Lower leg skin (tissue), 4 donors: ENCODE measurements around the gene RNF121. TPM values are rescaled to one million over a fixed set of nuclear protein-coding genes. Genes with fewer than 3 reads are reported as not detected.

ENCODE experiments used
- DNase-seq, 2 donors: peaks; one replicate each; pipeline ENCODE4 v3.0.0-alpha.2; 2019; ENCODE audit warnings: low spot score in 2 of 2
- H3K4me3 ChIP-seq: fragments of 200-600 bp; sonication (generic); 2 replicates; pipeline ENCODE4 v1.5.1; 2017; ENCODE audit warnings: mild to moderate bottlenecking, low read depth; ENCODE audit not compliant: poor library complexity, severe bottlenecking
- POLR2A ChIP-seq, 2 donors: fragments of 450-650 bp; IDR thresholded peaks; one replicate each; pipeline ENCODE4 v1.6.1; 2016 to 2017; ENCODE audit warnings: antibody characterized with exemption in 2 of 2, mild to moderate bottlenecking in 1 of 2, moderate library complexity in 1 of 2
- WGBS, 2 donors: methylation state at CpG; one replicate each; pipeline ENCODE4 v1.1.5; 2018; 5-methylcytosine and 5-hydroxymethylcytosine counted together
- intact Hi-C: fragments of 100-400 bp; cut with DNase I; formaldehyde crosslinking; loops from one replicate; pipeline ENCODE4 v1.15.0; 2023; ENCODE audit warnings: low total_unique reads
- total RNA-seq, 4 donors: library from RNA; depleted of rRNA; stranded (reverse); fragments of >200 nt; gene quantifications; one replicate each; pipeline ENCODE4 v1.1.0, GENCODE V29; 2016
- TF ChIP-seq, protein P1 (sequence below), 3 donors: fragments of 450-650 bp; IDR thresholded peaks; one replicate each; pipeline ENCODE4 v1.5.1; 2016; ENCODE audit warnings: antibody characterized with exemption in 3 of 3, mild to moderate bottlenecking in 3 of 3, moderate library complexity in 2 of 3

RNF121 gene
- total RNA-seq, 4 donors from 2014 or later: 13.2 to 27.6 (median 18.6) TPM

DNA sequence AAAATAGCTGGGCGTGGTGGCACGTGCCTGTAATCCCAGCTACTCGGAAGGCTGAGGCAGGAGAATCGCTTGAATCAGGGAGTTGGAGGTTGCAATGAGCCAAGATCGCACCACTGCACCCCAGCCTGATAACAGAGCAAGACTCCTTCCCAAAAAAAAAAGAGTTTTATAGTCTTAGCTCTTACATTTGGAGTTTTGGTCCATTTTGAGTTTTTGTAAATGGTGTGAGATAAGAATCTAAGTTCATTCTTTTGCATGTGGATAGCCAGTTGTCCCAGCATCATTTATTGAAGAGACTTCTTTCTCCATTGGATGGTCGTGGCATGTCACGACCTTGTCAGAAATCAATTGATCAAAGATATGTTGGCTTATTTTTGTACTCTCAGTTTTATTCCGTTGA, 34.6 kb downstream of the RNF121 start:
- 93 to 94% methylated on average over 8 of the region's 8 CpGs for WGBS, 2 donors
- TF ChIP-seq, protein P1, sequence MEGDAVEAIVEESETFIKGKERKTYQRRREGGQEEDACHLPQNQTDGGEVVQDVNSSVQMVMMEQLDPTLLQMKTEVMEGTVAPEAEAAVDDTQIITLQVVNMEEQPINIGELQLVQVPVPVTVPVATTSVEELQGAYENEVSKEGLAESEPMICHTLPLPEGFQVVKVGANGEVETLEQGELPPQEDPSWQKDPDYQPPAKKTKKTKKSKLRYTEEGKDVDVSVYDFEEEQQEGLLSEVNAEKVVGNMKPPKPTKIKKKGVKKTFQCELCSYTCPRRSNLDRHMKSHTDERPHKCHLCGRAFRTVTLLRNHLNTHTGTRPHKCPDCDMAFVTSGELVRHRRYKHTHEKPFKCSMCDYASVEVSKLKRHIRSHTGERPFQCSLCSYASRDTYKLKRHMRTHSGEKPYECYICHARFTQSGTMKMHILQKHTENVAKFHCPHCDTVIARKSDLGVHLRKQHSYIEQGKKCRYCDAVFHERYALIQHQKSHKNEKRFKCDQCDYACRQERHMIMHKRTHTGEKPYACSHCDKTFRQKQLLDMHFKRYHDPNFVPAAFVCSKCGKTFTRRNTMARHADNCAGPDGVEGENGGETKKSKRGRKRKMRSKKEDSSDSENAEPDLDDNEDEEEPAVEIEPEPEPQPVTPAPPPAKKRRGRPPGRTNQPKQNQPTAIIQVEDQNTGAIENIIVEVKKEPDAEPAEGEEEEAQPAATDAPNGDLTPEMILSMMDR (IDR thresholded peaks at IDR 0.05): no peak
- no peak for TF ChIP-seq POLR2A (IDR thresholded peaks at IDR 0.05)
- no peak for DNase-seq
- intact Hi-C loops: no loop called here
- H3K4me3 ChIP-seq: no peak overlapping the region

DNA sequence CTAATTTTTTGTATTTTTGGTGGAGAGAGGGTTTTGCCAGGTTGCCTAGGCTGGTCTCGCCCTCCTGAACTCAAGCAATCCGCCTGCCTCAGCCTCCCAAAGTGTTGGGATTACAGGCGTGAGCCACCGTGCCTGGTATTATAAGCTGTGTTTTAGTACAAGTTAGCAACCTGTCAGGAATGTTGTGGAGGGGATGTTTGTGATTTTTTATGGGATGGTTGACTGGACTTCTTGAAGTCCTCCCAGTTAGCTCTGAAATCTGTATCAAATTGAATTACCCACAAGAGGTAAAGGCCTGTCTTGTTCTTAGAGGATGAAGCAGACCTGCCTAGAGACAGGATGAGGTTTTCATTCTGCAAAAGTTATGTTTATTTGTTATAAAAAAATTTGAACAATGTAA, 35.8 kb downstream of the RNF121 start:
- 91 to 97% methylated on average over 4 of the region's 4 CpGs for WGBS, 2 donors
- TF ChIP-seq, protein P1 (IDR thresholded peaks at IDR 0.05): no peak
- DNase-seq: no peak
- intact Hi-C loops: no loop called here
- H3K4me3 ChIP-seq: no peak overlapping the region

DNA sequence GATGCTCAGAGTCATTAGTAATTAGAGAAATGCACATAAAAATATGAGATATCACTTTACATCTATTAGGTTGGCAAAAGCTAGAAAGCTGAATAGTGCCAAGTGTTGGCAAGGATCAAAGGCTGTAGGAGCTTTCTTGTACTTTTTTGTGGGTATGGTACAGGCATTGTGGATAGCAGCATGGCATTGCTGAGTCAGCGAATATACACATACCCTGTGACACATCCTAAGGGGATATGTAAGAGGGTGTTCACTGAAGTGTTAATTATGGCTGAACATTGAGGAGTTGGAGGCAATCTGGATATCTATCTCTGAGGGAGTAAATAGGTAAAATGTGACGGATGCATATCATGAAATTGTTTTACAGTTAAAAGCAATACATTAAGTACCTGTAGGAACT, 42.8 kb downstream of the RNF121 start:
- H3K4me3 ChIP-seq: no peak overlapping the region
- no peak for TF ChIP-seq POLR2A (IDR thresholded peaks at IDR 0.05)
- TF ChIP-seq, protein P1 (IDR thresholded peaks at IDR 0.05): no peak
- intact Hi-C loops: no loop called here
- DNase-seq: no peak
- 92 to 96% methylated on average over 2 of the region's 2 CpGs for WGBS, 2 donors

DNA sequence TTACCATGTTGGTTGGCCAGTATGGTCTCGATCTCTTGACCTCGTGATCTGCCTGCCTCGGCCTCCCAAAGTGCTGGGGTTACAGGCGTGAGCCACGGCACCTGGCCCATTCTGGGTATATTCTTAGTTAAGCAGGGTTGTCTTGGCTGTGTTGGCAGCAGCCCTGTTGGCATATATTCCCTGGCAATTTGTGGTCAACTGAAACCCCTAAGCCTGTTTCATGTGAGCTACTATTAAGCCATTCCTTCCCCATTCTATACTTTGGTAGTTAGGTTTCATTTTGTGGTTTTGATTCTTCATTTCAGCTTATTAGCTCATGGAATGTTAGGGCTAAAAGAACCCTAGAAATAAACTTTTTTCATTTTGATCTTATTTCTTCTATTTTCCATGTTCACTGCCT, 47.7 kb downstream of the RNF121 start:
- intact Hi-C loops: loop anchor here (5.0 kb wide), 1 partner anchor 451 kb away; no protein-coding TSS in a partner anchor
- 87 to 94% methylated on average over 5 of the region's 5 CpGs for whole genome bisulfite sequencing, 2 donors

DNA sequence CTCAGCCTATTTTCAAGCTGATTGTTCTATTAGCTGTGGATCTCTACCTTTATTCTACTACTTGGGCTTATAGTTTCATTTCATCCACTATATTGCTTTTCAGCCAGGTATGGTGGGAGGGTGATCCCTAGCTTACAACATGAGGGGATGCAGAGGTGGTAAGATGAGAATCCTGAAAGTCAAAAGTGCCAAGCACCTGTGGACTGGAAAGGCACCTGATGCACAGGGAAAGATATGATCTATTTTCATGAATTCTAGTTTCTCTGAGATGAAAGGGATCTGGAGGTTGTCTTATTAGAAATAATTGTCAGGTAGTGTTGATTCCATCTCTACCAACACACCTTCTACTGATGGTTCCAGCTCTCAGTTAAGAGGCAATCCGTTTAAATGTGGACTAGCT, 48.2 kb downstream of the RNF121 start:
- WGBS, 2 donors: 55 to 63% methylated on average over 1 of the region's 1 CpG
- no peak overlapping the region for H3K4me3 ChIP-seq
- no peak for TF ChIP-seq POLR2A (IDR thresholded peaks at IDR 0.05)
- TF ChIP-seq, protein P1 (IDR thresholded peaks at IDR 0.05): no peak
- intact Hi-C loops: loop anchor here (5.0 kb wide), 1 partner anchor 450 kb away; no protein-coding TSS in a partner anchor
- DNase-seq: no peak

More for the DNA sequence above, 47.7 kb downstream of the RNF121 start:
- H3K4me3 ChIP-seq: no peak overlapping the region
- no peak for TF ChIP-seq POLR2A (IDR thresholded peaks at IDR 0.05)
- TF ChIP-seq, protein P1 (IDR thresholded peaks at IDR 0.05): no peak
- DNase-seq: no peak

DNA sequence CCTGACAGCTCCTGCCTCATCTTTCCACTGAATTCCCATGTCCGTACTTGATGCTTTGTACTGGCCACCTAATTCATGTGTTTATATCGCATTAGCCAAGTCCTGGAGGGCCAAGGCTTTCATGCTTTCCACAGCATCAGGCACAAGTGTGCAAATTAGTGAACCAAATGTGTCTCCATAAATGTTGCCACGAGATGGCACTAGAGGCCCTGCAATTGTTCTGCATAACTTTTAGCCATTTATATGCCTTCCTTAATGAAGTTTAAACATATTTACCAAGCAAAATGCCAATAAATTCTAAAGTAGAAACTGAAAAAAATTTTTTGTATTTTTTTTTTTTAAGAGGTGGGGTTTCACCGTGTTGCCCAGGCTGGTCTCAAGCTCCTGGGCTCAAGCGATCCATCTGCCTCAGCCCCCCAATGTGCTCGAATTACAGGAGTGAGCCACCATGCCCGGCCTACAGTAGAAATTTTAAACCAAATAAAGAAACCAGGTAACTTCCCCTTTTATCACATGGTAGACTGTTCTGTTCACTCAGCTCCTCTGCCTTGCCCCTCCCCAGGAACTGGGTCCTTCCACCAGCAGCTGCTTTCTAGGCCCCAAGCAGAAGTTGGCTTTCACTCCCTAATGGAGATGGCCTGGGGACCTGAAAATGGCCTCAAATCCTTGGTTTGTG, 49.0 kb downstream of the RNF121 start:
- 50 to 53% methylated on average over 7 of the region's 7 CpGs for WGBS, 2 donors
- TF ChIP-seq, protein P1 (IDR thresholded peaks at IDR 0.05): no peak
- no peak for TF ChIP-seq POLR2A (IDR thresholded peaks at IDR 0.05)
- peak in 1 of 2 donors; percentile 52 for DNase-seq
- no peak overlapping the region for H3K4me3 ChIP-seq
- intact Hi-C loops: loop anchor here (5.0 kb wide), 1 partner anchor 449 kb away; no protein-coding TSS in a partner anchor
